Choroid plexus epithelial cell (primary cell): ENCODE measurements around the gene RPS6KA2.

Source experiments
- DNase-seq: peaks from one replicate; pipeline ENCODE4 v3.0.0-alpha.2; 2010; ENCODE audit warnings: low read depth
- H3K4me3 ChIP-seq: 2 replicates; pipeline ENCODE4 v1.5.1; 2011; ENCODE audit warnings: low read depth, mild to moderate bottlenecking, control low read depth, low read length, moderate library complexity
- TF ChIP-seq, protein P1 (sequence below): conservative IDR thresholded peaks from 2 replicates; pipeline ENCODE4 v1.5.1; 2011; ENCODE audit warnings: low read depth, mild to moderate bottlenecking, control low read depth, inconsistent platforms, low read length, moderate library complexity

The RPS6KA2 gene

GRCh38 chr6:166671434-166672081 is 44.5 kb upstream of the RPS6KA2 start:
- no peak overlapping the region for H3K4me3 ChIP-seq
- TF ChIP-seq, protein P1, sequence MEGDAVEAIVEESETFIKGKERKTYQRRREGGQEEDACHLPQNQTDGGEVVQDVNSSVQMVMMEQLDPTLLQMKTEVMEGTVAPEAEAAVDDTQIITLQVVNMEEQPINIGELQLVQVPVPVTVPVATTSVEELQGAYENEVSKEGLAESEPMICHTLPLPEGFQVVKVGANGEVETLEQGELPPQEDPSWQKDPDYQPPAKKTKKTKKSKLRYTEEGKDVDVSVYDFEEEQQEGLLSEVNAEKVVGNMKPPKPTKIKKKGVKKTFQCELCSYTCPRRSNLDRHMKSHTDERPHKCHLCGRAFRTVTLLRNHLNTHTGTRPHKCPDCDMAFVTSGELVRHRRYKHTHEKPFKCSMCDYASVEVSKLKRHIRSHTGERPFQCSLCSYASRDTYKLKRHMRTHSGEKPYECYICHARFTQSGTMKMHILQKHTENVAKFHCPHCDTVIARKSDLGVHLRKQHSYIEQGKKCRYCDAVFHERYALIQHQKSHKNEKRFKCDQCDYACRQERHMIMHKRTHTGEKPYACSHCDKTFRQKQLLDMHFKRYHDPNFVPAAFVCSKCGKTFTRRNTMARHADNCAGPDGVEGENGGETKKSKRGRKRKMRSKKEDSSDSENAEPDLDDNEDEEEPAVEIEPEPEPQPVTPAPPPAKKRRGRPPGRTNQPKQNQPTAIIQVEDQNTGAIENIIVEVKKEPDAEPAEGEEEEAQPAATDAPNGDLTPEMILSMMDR: no peak
- peak; percentile 17 for DNase-seq

DNA sequence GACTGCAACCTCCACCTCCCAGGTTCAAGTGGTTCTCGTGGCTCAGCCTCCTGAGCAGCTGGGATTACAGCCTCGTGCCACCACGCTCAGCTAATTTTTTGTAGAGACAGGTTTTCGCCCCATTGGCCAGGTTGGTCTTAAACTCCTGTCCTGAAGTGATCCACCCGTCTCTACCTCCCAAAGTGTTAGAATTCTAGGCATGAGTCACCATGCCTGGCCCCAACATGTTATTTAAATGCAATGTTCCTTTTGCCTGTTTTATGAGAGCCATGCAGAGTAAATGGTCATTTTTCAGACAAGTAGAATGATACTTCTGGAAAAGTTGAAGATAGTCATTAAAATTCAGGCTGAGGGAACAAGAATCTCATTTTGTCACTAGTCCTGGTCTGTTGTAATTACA is 43.8 kb upstream of the RPS6KA2 start:
- DNase-seq: no peak
- no peak overlapping the region for H3K4me3 ChIP-seq
- TF ChIP-seq, protein P1: no peak

GRCh38 chr6:166670013-166670412 is 43.0 kb upstream of the RPS6KA2 start:
- TF ChIP-seq, protein P1: no peak
- no peak for DNase-seq
- H3K4me3 ChIP-seq: no peak overlapping the region

DNA sequence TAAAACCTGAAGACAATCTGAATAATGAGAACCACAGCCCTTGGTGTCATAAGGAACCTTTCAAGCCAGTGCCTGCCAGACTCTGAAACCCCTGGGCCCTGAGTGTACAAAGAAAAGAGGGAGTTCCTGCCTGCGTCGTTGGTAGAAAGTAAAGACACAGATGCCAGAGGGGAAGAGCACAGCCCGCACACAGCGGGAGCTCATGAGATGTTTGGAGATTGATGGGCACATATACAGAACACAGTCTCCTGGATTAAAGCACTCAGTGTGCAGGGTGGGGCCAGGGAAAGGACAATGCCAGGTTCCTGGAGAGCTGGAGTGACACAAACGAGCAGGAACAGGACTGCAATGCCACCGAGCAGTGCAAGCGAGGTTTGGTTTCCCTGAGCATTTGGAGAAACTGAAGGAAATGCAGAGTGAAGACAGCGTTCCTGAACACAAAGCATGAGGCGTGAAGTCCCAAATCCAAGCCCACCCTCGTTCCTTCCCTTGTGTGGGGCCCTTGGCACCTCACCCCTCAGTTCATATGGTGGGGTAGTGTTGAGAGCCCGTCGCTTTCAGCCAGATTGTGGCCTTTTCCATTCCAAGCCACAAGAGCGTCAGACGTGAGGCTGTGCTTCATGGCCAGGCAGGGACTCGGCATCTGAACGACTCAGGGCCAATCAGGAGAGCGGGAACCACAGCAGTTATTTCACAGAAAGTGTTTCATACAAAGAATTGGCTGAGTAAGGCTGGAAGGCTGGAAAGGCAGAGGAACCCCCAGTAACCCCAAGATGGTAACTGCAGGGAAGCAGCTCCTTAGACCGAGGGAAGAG is 41.0 kb upstream of the RPS6KA2 start:
- no peak overlapping the region for H3K4me3 ChIP-seq
- TF ChIP-seq, protein P1: no peak
- no peak for DNase-seq

DNA sequence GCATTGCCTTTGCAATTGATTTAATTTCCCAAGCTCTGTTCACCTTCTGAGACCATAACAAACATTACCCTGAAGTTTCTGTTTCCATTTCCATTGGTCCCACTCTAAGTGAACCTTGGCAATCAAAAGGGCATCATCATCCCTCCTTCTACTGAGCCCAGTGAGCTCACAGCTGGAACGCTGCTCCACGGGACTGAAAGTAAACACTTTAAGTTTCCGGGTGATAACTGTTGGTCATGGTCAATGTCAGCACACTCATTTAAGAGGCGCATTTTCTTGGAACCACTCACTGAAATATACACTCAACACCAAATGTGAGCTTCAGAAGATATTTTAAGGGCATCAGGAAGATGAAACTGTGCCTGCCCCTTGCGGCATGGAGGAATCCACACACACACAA is 37.1 kb upstream of the RPS6KA2 start:
- peak; percentile 66 for DNase-seq
- H3K4me3 ChIP-seq: no peak overlapping the region
- TF ChIP-seq, protein P1: no peak

GRCh38 chr6:166663568-166663967 is 36.5 kb upstream of the RPS6KA2 start:
- TF ChIP-seq, protein P1: no peak
- no peak overlapping the region for H3K4me3 ChIP-seq
- no peak for DNase-seq

- DNase-seq: no peak
- H3K4me3 ChIP-seq: no peak overlapping the region
- TF ChIP-seq, protein P1: no peak
Measured at GRCh38 chr6:166662690-166663089, 35.6 kb upstream of the RPS6KA2 start.
